HCT116 (cell line): ENCODE data around the gene RPE65.

ENCODE experiments used
- ATF3 ChIP-seq: IDR thresholded peaks from 2 replicates; pipeline ENCODE4 v1.6.1; 2012
- CTCF ChIP-seq, 3 experiments: fragments of 200-600 bp in 1 of 3; sonication (generic) in 1 of 3; IDR thresholded peaks in 2 of 3; conservative IDR thresholded peaks in 1 of 3; 2 replicates each; pipeline ENCODE4 v1.5.1; 2012 to 2017; ENCODE audit warnings: low read depth in 2 of 3, low read length in 2 of 3, antibody characterized with exemption in 1 of 3, borderline replicate concordance in 1 of 3, control low read depth in 1 of 3, mild to moderate bottlenecking in 1 of 3, mixed read lengths in 1 of 3, mixed run types in 1 of 3, moderate library complexity in 1 of 3; ENCODE audit not compliant: insufficient read depth in 1 of 3
- EGR1 ChIP-seq: IDR thresholded peaks from 2 replicates; pipeline ENCODE4 v1.6.1; 2012; ENCODE audit warnings: low read depth
- EZH2phosphoT487 ChIP-seq: fragments of 200-600 bp; IDR thresholded peaks from 2 replicates; pipeline ENCODE4 v1.6.1; 2018; ENCODE audit warnings: antibody characterized with exemption, borderline replicate concordance
- JUND ChIP-seq: IDR thresholded peaks from 2 replicates; pipeline ENCODE4 v1.6.1; 2012
- MAX ChIP-seq: IDR thresholded peaks from 2 replicates; pipeline ENCODE4 v1.6.1; 2012
- POLR2A ChIP-seq: IDR thresholded peaks from 2 replicates; pipeline ENCODE4 v1.7.0; 2011; ENCODE audit warnings: borderline replicate concordance; ENCODE audit not compliant: insufficient read depth, insufficient read length; ENCODE audit errors: extremely low read depth
- REST ChIP-seq: IDR thresholded peaks from 2 replicates; pipeline ENCODE4 v1.6.1; 2012; ENCODE audit warnings: low read depth
- SIN3A ChIP-seq: IDR thresholded peaks from 2 replicates; pipeline ENCODE4 v1.6.1; 2012; ENCODE audit warnings: low read depth
- SP1 ChIP-seq: IDR thresholded peaks from 2 replicates; pipeline ENCODE4 v1.6.1; 2012; ENCODE audit warnings: low read depth
- TCF7L2 ChIP-seq: IDR thresholded peaks from 2 replicates; pipeline ENCODE4 v1.7.0; 2011; ENCODE audit warnings: borderline replicate concordance, inconsistent platforms; ENCODE audit not compliant: insufficient read depth, insufficient read length; ENCODE audit errors: extremely low read depth
- YY1 ChIP-seq: IDR thresholded peaks from 2 replicates; pipeline ENCODE4 v1.6.1; 2011; ENCODE audit warnings: low read length, low read depth, moderate library complexity, mild to moderate bottlenecking; ENCODE audit not compliant: insufficient replicate concordance; ENCODE audit errors: extremely low read depth
- ZNF274 ChIP-seq: fragments of 200-500 bp; sonication (Bioruptor generic); IDR thresholded peaks from 2 replicates; pipeline ENCODE4 v1.6.1; 2014; ENCODE audit warnings: mild to moderate bottlenecking, low read depth, low read length, inconsistent platforms

GRCh38 chr1:68495968-68496679 is 46.4 kb upstream of the RPE65 start:
- TF ChIP-seq YY1 (no peak), POLR2A (no peak), CTCF (IDR thresholded peaks at IDR 0.05 in 2 of 3, conservative IDR thresholded peaks at IDR 0.05 in 1 of 3; ENCODE audit: borderline replicate concordance in 1 of 3, insufficient read depth in 1 of 3, low read depth in 2 of 3, low read length in 2 of 3) (no peak), SP1 (no peak), TCF7L2 (no peak), JUND (no peak), MAX (0 out of 2 replicates have a peak, but pooled peaks have one; percentile 18), SIN3A (no peak), REST (no peak), ZNF274 (no peak), EGR1 (no peak), ATF3 (no peak), EZH2phosphoT487 (no peak)
